ENCODE results near the gene MYO1G. TPM values are rescaled to one million over a fixed set of nuclear protein-coding genes. Genes with fewer than 3 reads are reported as not detected.

Gene MYO1G
- total RNA-seq, 1 experiment from 2014 or later, result 0.17 TPM

DNA sequence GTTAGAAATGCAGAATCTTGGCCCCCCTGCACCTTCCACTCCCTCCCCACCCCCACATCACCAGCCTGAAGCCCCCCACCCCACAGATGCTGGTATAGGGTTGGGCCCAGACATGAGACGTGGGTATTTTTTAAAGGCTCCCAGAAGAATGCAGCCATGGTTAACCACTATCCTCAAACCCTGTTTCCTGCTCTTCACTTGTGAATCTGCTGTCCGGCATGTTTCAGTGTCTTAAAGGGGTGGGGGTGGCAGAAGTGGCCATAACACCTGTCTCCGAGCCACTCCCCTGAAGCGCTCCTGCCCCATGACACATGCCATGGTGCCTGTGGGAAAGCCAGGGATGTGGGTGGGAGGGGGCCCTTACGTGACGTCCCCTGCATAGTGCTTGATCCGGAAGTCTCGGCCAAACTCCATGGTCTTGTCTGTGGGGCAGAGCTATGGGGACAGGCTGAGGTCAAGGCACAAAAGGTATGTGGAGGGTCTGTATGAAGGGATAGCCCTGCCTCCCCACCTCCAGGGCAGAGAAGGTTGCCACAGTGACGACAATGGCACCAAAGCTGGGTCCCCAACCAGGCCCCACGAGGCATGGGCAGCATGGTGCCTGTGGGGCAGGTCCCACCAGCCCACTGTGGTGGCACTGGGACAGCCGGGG is 9.6 kb downstream of the MYO1G start:
- ChIA-PET CTCF (interaction anchor here (0.6 kb wide), 1 partner anchor 122 kb away, joined by 10 read pairs; no protein-coding TSS in a partner anchor), POLR2A (ENCODE audit: low non-redundant PET) (no interaction called here)
- no peaks in the 10 kb centered on the region for H3K9me3 ChIP-seq (ENCODE audit: low read depth, low read length, poor library complexity, severe bottlenecking)
- no peak overlapping the region for H3K4me3 ChIP-seq (ENCODE audit: low read depth, low read length, poor library complexity, severe bottlenecking)
- no peaks in the 10 kb centered on the region for H3K27me3 ChIP-seq (replicated peaks; ENCODE audit: insufficient read depth, low read depth, low read length, poor library complexity)
- H3K4me1 ChIP-seq (ENCODE audit: insufficient read depth, low read length, poor library complexity, severe bottlenecking), result no peaks in the 10 kb centered on the region
- H3K36me3 ChIP-seq (ENCODE audit: insufficient read depth, low read length, poor library complexity, severe bottlenecking), result no peaks in the 10 kb centered on the region
- intact Hi-C loops (cut with micrococcal nuclease; ENCODE audit: unreplicated experiment), result no loop called here
- TF ChIP-seq, protein P1, sequence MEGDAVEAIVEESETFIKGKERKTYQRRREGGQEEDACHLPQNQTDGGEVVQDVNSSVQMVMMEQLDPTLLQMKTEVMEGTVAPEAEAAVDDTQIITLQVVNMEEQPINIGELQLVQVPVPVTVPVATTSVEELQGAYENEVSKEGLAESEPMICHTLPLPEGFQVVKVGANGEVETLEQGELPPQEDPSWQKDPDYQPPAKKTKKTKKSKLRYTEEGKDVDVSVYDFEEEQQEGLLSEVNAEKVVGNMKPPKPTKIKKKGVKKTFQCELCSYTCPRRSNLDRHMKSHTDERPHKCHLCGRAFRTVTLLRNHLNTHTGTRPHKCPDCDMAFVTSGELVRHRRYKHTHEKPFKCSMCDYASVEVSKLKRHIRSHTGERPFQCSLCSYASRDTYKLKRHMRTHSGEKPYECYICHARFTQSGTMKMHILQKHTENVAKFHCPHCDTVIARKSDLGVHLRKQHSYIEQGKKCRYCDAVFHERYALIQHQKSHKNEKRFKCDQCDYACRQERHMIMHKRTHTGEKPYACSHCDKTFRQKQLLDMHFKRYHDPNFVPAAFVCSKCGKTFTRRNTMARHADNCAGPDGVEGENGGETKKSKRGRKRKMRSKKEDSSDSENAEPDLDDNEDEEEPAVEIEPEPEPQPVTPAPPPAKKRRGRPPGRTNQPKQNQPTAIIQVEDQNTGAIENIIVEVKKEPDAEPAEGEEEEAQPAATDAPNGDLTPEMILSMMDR (conservative IDR thresholded peaks at IDR 0.05; ENCODE audit: low read depth, low read length), result no peak
- no peak for TF ChIP-seq EZH2 (IDR thresholded peaks at IDR 0.05; ENCODE audit: borderline replicate concordance, low read depth, low read length, poor library complexity, severe bottlenecking)
- DNase-seq (ENCODE audit: low spot score), result no peak
- no peak overlapping the region for H3K27ac ChIP-seq (ENCODE audit: low read depth, low read length, poor library complexity, severe bottlenecking)
- no TSS peak for BruUV-seq (replicated peaks)

DNA sequence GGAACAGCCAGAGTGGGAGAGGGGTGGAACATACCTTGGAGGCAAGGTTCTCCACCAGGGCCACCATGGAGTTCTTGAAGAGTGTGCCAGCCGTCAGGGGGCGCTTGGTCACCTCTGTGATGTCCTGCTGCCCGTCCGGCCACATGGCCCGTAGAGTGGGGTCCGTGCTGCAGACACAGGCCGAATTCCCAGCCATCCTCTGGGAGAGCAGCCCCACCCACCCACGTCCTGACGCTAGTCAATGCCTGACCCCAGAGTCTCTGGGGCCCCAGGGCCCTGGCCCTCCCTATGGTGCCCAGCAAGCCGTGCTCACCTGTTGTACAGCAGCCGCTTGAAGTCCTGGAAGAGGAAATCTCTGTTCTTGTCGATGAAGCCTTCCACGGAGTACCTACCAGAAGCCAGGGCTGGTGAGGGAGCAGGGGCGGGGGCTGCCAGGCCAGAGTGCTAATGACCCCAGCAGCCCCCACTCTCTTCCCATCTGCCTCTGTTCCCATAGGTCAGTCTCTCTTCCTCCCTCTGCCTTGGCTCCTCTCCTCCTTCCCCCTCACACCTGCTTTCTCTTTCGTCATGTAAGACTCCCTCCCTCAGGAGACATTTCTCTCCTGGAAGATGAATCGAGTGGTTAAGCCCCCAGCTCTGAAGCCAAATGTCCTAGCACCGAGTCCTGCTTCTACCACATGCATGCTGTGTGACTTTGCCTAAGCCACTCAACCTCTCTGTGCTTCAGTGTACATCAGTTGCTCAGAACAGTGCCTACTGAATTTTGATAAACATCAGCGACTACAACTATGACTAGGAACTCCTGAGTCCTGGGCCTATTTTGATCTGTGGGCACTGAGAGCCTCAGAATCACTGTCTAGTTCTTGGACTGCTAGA is 11.0 kb downstream of the MYO1G start:
- POLR2A ChIA-PET (ENCODE audit: low non-redundant PET), result no interaction called here
- CTCF ChIA-PET, result no interaction called here
- H3K27me3 ChIP-seq (replicated peaks; ENCODE audit: insufficient read depth, low read depth, low read length, poor library complexity), result peaks cover 6% of the 10 kb centered on the region
- no peak for DNase-seq (ENCODE audit: low spot score)
- H3K36me3 ChIP-seq (ENCODE audit: insufficient read depth, low read length, poor library complexity, severe bottlenecking), result no peaks in the 10 kb centered on the region
- no TSS peak for BruUV-seq (replicated peaks)
- no peaks in the 10 kb centered on the region for H3K9me3 ChIP-seq (ENCODE audit: low read depth, low read length, poor library complexity, severe bottlenecking)
- H3K4me1 ChIP-seq (ENCODE audit: insufficient read depth, low read length, poor library complexity, severe bottlenecking), result no peaks in the 10 kb centered on the region
- H3K27ac ChIP-seq (ENCODE audit: low read depth, low read length, poor library complexity, severe bottlenecking), result no peak overlapping the region
- H3K4me3 ChIP-seq (ENCODE audit: low read depth, low read length, poor library complexity, severe bottlenecking), result no peak overlapping the region
- TF ChIP-seq, protein P1 (conservative IDR thresholded peaks at IDR 0.05; ENCODE audit: low read depth, low read length), result no peak
- no peak for TF ChIP-seq EZH2 (IDR thresholded peaks at IDR 0.05; ENCODE audit: borderline replicate concordance, low read depth, low read length, poor library complexity, severe bottlenecking)
- intact Hi-C loops (cut with micrococcal nuclease; ENCODE audit: unreplicated experiment), result no loop called here

DNA sequence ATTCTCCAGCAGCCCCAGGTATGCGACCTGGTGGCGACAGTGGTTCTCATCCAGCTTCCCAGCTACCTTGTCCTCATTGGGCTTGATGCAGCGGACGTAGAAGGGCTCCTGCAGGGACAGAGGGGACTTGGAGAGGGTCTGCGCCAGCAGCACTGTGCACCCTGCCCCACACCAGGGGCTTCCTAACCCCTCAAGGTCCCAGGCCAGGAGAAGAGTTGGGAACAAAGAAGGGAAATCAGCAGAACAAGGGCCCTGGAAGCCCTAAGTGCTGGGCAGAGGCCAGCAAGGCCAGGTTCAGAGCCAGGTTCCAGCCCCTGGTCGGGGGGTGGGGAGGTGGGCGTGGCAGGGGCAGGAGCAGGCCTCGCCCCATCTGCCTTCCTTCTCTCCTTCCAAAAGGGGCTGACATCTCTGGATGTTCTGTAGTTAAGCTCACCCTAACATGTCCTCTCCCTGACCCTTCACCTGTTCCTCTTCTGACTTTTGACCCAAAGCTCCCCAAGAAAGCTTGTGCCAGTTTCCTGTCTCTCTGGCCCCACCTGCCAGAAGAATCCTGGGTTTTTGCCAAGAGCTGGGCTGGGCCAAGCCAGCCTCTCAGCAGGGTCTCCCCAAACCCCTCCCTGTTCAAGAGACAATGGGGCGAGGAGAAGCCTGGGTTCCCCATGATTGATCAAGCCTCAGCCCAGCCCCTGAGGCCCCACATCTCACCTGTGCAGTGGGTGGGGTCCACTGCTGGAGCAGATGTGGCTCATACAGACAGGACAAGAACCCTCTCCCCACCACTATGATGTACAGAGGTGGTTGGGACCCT is 11.9 kb downstream of the MYO1G start:
- DNase-seq (ENCODE audit: low spot score), result no peak
- CTCF ChIA-PET, result no interaction called here

More for the DNA sequence above, 11.9 kb downstream of the MYO1G start:
- H3K4me1 ChIP-seq (ENCODE audit: insufficient read depth, low read length, poor library complexity, severe bottlenecking), result no peaks in the 10 kb centered on the region
- intact Hi-C loops (cut with micrococcal nuclease; ENCODE audit: unreplicated experiment), result no loop called here
- BruUV-seq (replicated peaks), result no TSS peak
- H3K4me3 ChIP-seq (ENCODE audit: low read depth, low read length, poor library complexity, severe bottlenecking), result no peak overlapping the region
- no peaks in the 10 kb centered on the region for H3K9me3 ChIP-seq (ENCODE audit: low read depth, low read length, poor library complexity, severe bottlenecking)
- H3K36me3 ChIP-seq (ENCODE audit: insufficient read depth, low read length, poor library complexity, severe bottlenecking), result no peaks in the 10 kb centered on the region
- peaks cover 15% of the 10 kb centered on the region for H3K27me3 ChIP-seq (replicated peaks; ENCODE audit: insufficient read depth, low read depth, low read length, poor library complexity)
- POLR2A ChIA-PET (ENCODE audit: low non-redundant PET), result no interaction called here
- no peak for TF ChIP-seq EZH2 (IDR thresholded peaks at IDR 0.05; ENCODE audit: borderline replicate concordance, low read depth, low read length, poor library complexity, severe bottlenecking)
- TF ChIP-seq, protein P1 (conservative IDR thresholded peaks at IDR 0.05; ENCODE audit: low read depth, low read length), result no peak
- no peak overlapping the region for H3K27ac ChIP-seq (ENCODE audit: low read depth, low read length, poor library complexity, severe bottlenecking)
